Body of pancreas (tissue), 4 donors: ENCODE results near the gene PRM2.

ENCODE experiments used
- CTCF ChIP-seq, 7 experiments: fragments of 450-650 bp in 4 of 7; fragments of 200-600 bp in 3 of 7; sonication (generic) in 3 of 7; IDR thresholded peaks; one replicate each; pipeline ENCODE4 v1.5.1; 2016 to 2019; ENCODE audit warnings: antibody characterized with exemption in 7 of 7
- POLR2A ChIP-seq, 3 donors: fragments of 450-650 bp; IDR thresholded peaks; one replicate each; pipeline ENCODE4 v1.6.1; 2016; ENCODE audit warnings: antibody characterized with exemption in 3 of 3, mild to moderate bottlenecking in 2 of 3

GRCh38 chr16:11291091-11291703, 14.9 kb upstream of the PRM2 start:
- TF ChIP-seq POLR2A (IDR thresholded peaks at IDR 0.05) (no peak), CTCF (IDR thresholded peaks at IDR 0.05) (no peak)
